Heart left ventricle (tissue), 16 donors: ENCODE data around the gene CRB1. TPM values are rescaled to one million over a fixed set of nuclear protein-coding genes. Genes with fewer than 3 reads are reported as not detected.

ENCODE experiments used
- ATAC-seq, 4 donors: fragments of 200-7000 bp; cut with Tn5 transposase; one replicate each; pipeline ENCODE4 v1.9.1; 2020 to 2022; ENCODE audit warnings: moderate library complexity in 4 of 4, mild to moderate bottlenecking in 3 of 4, moderate number of reproducible peaks in 1 of 4
- DNase-seq, 5 donors: peaks; one replicate each; pipeline ENCODE4 v3.0.0-alpha.2; 2020
- H3K27ac ChIP-seq, 12 donors: fragments of 200-600 bp; sonication (generic) in 4 of 12; one replicate each; pipeline versions ENCODE4 v1.5.0 to v1.8.0; 2016 to 2022; ENCODE audit warnings: mild to moderate bottlenecking in 2 of 12
- H3K27me3 ChIP-seq, 9 donors: fragments of 200-600 bp; sonication (generic) in 2 of 9; one replicate each; pipeline versions ENCODE4 v1.5.1 to v1.8.0; 2016 to 2022; ENCODE audit warnings: mild to moderate bottlenecking in 3 of 9
- H3K36me3 ChIP-seq, 9 donors: fragments of 200-600 bp; sonication (generic) in 2 of 9; one replicate each; pipeline versions ENCODE4 v1.5.0 to v1.8.0; 2018 to 2022; ENCODE audit warnings: mild to moderate bottlenecking in 2 of 9
- H3K4me1 ChIP-seq, 12 donors: fragments of 200-600 bp; sonication (generic) in 4 of 12; one replicate each; pipeline versions ENCODE4 v1.5.0 to v1.8.0; 2016 to 2022; ENCODE audit warnings: mild to moderate bottlenecking in 3 of 12
- H3K4me3 ChIP-seq, 12 donors: fragments of 200-600 bp; sonication (generic) in 4 of 12; one replicate each; pipeline versions ENCODE4 v1.5.0 to v1.8.0; 2017 to 2022; ENCODE audit warnings: mild to moderate bottlenecking in 9 of 12, moderate library complexity in 4 of 12
- H3K9me3 ChIP-seq, 12 donors: fragments of 200-600 bp; sonication (generic) in 4 of 12; one replicate each; pipeline versions ENCODE4 v1.5.0 to v1.8.0; 2016 to 2022; ENCODE audit warnings: mild to moderate bottlenecking in 1 of 12
- CTCF ChIP-seq, 12 donors: fragments of 200-600 bp; sonication (generic) in 4 of 12; IDR thresholded peaks; one replicate each; pipeline versions ENCODE4 v1.5.0 to v1.8.0; 2018 to 2022; ENCODE audit warnings: antibody characterized with exemption in 12 of 12, mild to moderate bottlenecking in 5 of 12
- POLR2A ChIP-seq, 2 donors: fragments of 450-650 bp; IDR thresholded peaks; one replicate each; pipeline ENCODE4 v1.6.1; 2017; ENCODE audit warnings: antibody characterized with exemption in 2 of 2, mild to moderate bottlenecking in 2 of 2, moderate library complexity in 2 of 2
- WGBS, 4 donors: extraction: QIAGEN DNeasy Blood & Tissue Kit in 2 of 4; methylation state at CpG; one replicate each; pipeline versions ENCODE4 v1.1.5 to v1.1.7; 2013 to 2018; 5-methylcytosine and 5-hydroxymethylcytosine counted together
- intact Hi-C, 10 donors: fragments of 100-400 bp; cut with DNase I; formaldehyde crosslinking; loops; one replicate each; pipeline versions ENCODE4 v1.11.1 to v1.14.2; 2022
- polyA plus RNA-seq, 2 donors: library from polyadenylated mRNA; stranded (reverse); fragments of 200-250 nt; gene quantifications; one replicate each; pipeline ENCODE4 v1.2.3, GENCODE V29; 2013
- total RNA-seq, 9 donors: library from RNA; depleted of rRNA in 2 of 9; stranded (reverse); fragments of >200 nt in 2 of 9; fragmentation: NEBNext Ultra II Directional in 3 of 9; extraction: Animal tissue kit (Norgen Biotek cat#: 25700) in 3 of 9; gene quantifications; one replicate each; pipeline versions ENCODE4 v1.1.0 to v1.2.4, GENCODE V29; 2016 to 2023
- donor health status: ischemic (EF 13 %, LVEDD 7.1; RV severe dilation, severe dysfunction).
- donor health status: healthy with polysubstance abuse.
- donor health status: DM: no; HTN: yes; CAD: no.
- donor health status: DM: no; HTN: no; CAD: no.
- donor health status: ischemic (EF 25% LVEDD 6.9; RV normal size, moderate dysfunction).
- donor health status: ischemic (EF 25% LVEDD 5.7; RV mildly dilated, moderate dysfunction).
- donor health status: healthy.
- donor health status: DM: yes; HTN: yes; CAD: no.
- donor health status: ischemic (EF 35%, LVEDD 5.7; RV mildly dilated, moderate dysfunction).
- donor health status: nonischemic (EF 11% LVEDD 7.7; RV severe dilation, severe dysfunction).
- donor health status: DM: yes; HTN: yes; CAD: no.
- donor health status: PGD.
- donor health status: ischemic (EF 29% LVEDD 5.4; RV normal size, mild dysfunction).
- donor health status: nonischemic (EF 23%, LVEDD 6.1; RV moderate dilation, normal function).

CRB1 gene
- total and polyA plus RNA-seq, 11 donors = 0.06 to 0.56 (median 0.29) TPM; not detected in 2

GRCh38 chr1:197363855-197364254 lies 95.8 kb downstream of the CRB1 start:
- TF ChIP-seq POLR2A (IDR thresholded peaks at IDR 0.05) = no peak
- TF ChIP-seq CTCF (IDR thresholded peaks at IDR 0.05) = no peak
- Histone ChIP-seq H3K4me1 (no peaks in the 10 kb centered on the region), H3K27me3 (no peaks in the 10 kb centered on the region), H3K36me3 (no peaks in the 10 kb centered on the region), H3K4me3 (no peak overlapping the region), H3K9me3 (no peaks in the 10 kb centered on the region), H3K27ac (no peak overlapping the region)
- intact Hi-C loops = no loop called here
- no peak for DNase-seq
- 94 to 96% (median 95%) methylated on average over 14 of the region's 14 CpGs for WGBS, 4 donors
- no peak for ATAC-seq

- intact Hi-C loops = no loop called here
- Histone ChIP-seq H3K36me3 (no peaks in the 10 kb centered on the region), H3K9me3 (no peaks in the 10 kb centered on the region), H3K27ac (no peak overlapping the region), H3K4me1 (no peaks in the 10 kb centered on the region), H3K4me3 (no peak overlapping the region), H3K27me3 (no peaks in the 10 kb centered on the region)
- TF ChIP-seq POLR2A (IDR thresholded peaks at IDR 0.05) (no peak), CTCF (IDR thresholded peaks at IDR 0.05) (no peak)
- WGBS, 4 donors = 79 to 87% (median 83%) methylated on average over 2 of the region's 2 CpGs
- ATAC-seq (no peak), DNase-seq (no peak)
Observed at GRCh38 chr1:197366996-197367395, 98.9 kb downstream of the CRB1 start.

- ATAC-seq = no peak
- Histone ChIP-seq H3K27me3 (no peaks in the 10 kb centered on the region), H3K4me1 (no peaks in the 10 kb centered on the region), H3K9me3 (no peaks in the 10 kb centered on the region), H3K36me3 (no peaks in the 10 kb centered on the region), H3K27ac (no peak overlapping the region), H3K4me3 (no peak overlapping the region)
- WGBS, 4 donors = 84 to 91% (median 89%) methylated on average over 7 of the region's 7 CpGs
- intact Hi-C loops = no loop called here
- no peak for DNase-seq
- no peak for TF ChIP-seq POLR2A (IDR thresholded peaks at IDR 0.05)
Observed at GRCh38 chr1:197367627-197368026, 99.6 kb downstream of the CRB1 start.

- 76 to 93% (median 85%) methylated on average over 1 of the region's 1 CpG for WGBS, 4 donors
- TF ChIP-seq POLR2A (IDR thresholded peaks at IDR 0.05) (no peak), CTCF (IDR thresholded peaks at IDR 0.05) (no peak)
Observed at GRCh38 chr1:197374428-197374827, 106.4 kb downstream of the CRB1 start.

GRCh38 chr1:197384471-197384870 lies 116.4 kb downstream of the CRB1 start:
- TF ChIP-seq CTCF (IDR thresholded peaks at IDR 0.05) (no peak), POLR2A (IDR thresholded peaks at IDR 0.05) (no peak)
- DNase-seq = no peak
- H3K4me1 ChIP-seq = no peaks in the 10 kb centered on the region
- H3K4me3 ChIP-seq = no peak overlapping the region
- no peaks in the 10 kb centered on the region for H3K27me3 ChIP-seq
- no peaks in the 10 kb centered on the region for H3K9me3 ChIP-seq
- H3K27ac ChIP-seq = no peak overlapping the region
- 67 to 74% (median 72%) methylated on average over 6 of the region's 6 CpGs for WGBS, 4 donors
- H3K36me3 ChIP-seq = no peaks in the 10 kb centered on the region
- no peak for ATAC-seq
- intact Hi-C loops = no loop called here

More at GRCh38 chr1:197374428-197374827, 106.4 kb downstream of the CRB1 start:
- H3K4me3 ChIP-seq = no peak overlapping the region
- no peaks in the 10 kb centered on the region for H3K4me1 ChIP-seq
- no peaks in the 10 kb centered on the region for H3K36me3 ChIP-seq
- ATAC-seq = no peak
- intact Hi-C loops = no loop called here
- H3K9me3 ChIP-seq = no peaks in the 10 kb centered on the region
- DNase-seq = no peak
- no peak overlapping the region for H3K27ac ChIP-seq
- no peaks in the 10 kb centered on the region for H3K27me3 ChIP-seq
